NCI-H460 (cell line): Measurements from ENCODE around the gene CX3CL1. TPM values are rescaled to one million over a fixed set of nuclear protein-coding genes. Genes with fewer than 3 reads are reported as not detected.

Experiments used
- DNase-seq: peaks from one replicate; pipeline ENCODE4 v3.0.0-alpha.2; 2016; ENCODE audit warnings: low read depth; ENCODE audit errors: extremely low read depth
- small RNA-seq, 2 experiments: library from RNA; depleted of rRNA; stranded (forward); fragments of <200 nt; gene quantifications; one replicate each; pipeline ENCODE3, GENCODE V24; 2014
- total RNA-seq: library from RNA; depleted of rRNA; stranded (reverse); fragments of >200 nt; shearing (Covaris generic); gene quantifications from 2 replicates; pipeline ENCODE4 v1.2.3, GENCODE V29; 2014; rRNA removed

Gene CX3CL1
- total RNA-seq, 1 experiment from 2014 or later: not detected

GRCh38 chr16:57430955-57431354 is 58.7 kb downstream of the CX3CL1 start:
- no peak for DNase-seq

- DNase-seq: no peak
Measured at GRCh38 chr16:57432505-57432904, 60.2 kb downstream of the CX3CL1 start.

GRCh38 chr16:57432989-57433388 is 60.7 kb downstream of the CX3CL1 start:
- no peak for DNase-seq

- DNase-seq: no peak
Measured at GRCh38 chr16:57434003-57434402, 61.7 kb downstream of the CX3CL1 start.

Small RNA genes lying within 50 kb of the gene (small RNA-seq; reads per million reads assigned to genes)
- 0 reads per million in 2 experiments for gene AC108081.1

Other genes with a start within 250 kb of the CX3CL1 start
- gene PSME3IP1, start 186.5 kb upstream of the CX3CL1 start, total RNA-seq: 143 and 150 TPM in 2 replicates
- 34.6 and 44.7 TPM in 2 replicates for gene RSPRY1, start 186.2 kb upstream of the CX3CL1 start, total RNA-seq
- gene ARL2BP, start 127.2 kb upstream of the CX3CL1 start, total RNA-seq: 111 and 121 TPM in 2 replicates
- gene PLLP, start 87.8 kb upstream of the CX3CL1 start, total RNA-seq: 0.58 and 2.1 TPM in 2 replicates
- gene CCL22, start 13.7 kb upstream of the CX3CL1 start, total RNA-seq: not detected in 2 replicates
- not detected in 2 replicates for gene CCL17, start 32.3 kb downstream of the CX3CL1 start, total RNA-seq
- gene CIAPIN1, start 74.9 kb downstream of the CX3CL1 start, total RNA-seq: 107 and 112 TPM in 2 replicates
- gene COQ9, start 75.0 kb downstream of the CX3CL1 start, total RNA-seq: 104 and 113 TPM in 2 replicates
- gene POLR2C, start 90.2 kb downstream of the CX3CL1 start, total RNA-seq: 153 and 166 TPM in 2 replicates
- gene DOK4, start 114.0 kb downstream of the CX3CL1 start, total RNA-seq: 8.7 and 9.6 TPM in 2 replicates
- gene CCDC102A, start 164.1 kb downstream of the CX3CL1 start, total RNA-seq: 4.8 and 5.2 TPM in 2 replicates
- gene ADGRG5, start 170.2 kb downstream of the CX3CL1 start, total RNA-seq: not detected in 2 replicates